ENCODE measurements around the gene SNRPF.
"Not testable (repeated sequence)": the region's sequence is repeated elsewhere in the genome, so short reads cannot be mapped to it uniquely, and the experiment has no call there.

The SNRPF gene

DNA sequence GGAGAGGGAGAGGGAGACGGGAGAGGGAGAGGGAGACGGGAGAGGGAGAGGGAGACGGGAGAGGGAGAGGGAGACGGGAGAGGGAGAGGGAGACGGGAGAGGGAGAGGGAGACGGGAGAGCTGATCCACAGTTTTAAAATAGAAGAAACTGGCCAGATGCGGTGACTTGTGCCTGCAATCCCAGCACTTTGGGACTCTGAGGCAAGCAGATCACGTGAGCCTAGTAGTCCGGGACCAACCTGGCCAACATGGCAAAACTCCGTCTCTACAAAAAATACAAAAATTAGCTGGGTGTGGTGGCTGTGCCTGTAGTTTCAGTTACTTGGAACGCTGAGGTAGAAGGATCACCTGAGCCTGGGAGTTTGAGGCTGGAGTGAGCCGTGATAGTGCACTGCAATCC is 16.3 kb upstream of the SNRPF start:
- H3K4me3 Mint-ChIP-seq, H3K9me3 Mint-ChIP-seq, DNase-seq, H3K27ac Mint-ChIP-seq, H3K4me1 Mint-ChIP-seq, CTCF ChIA-PET, H3K36me3 Mint-ChIP-seq: not testable (repeated sequence)
- peaks cover 38% of the 10 kb centered on the region for H3K27me3 Mint-ChIP-seq

DNA sequence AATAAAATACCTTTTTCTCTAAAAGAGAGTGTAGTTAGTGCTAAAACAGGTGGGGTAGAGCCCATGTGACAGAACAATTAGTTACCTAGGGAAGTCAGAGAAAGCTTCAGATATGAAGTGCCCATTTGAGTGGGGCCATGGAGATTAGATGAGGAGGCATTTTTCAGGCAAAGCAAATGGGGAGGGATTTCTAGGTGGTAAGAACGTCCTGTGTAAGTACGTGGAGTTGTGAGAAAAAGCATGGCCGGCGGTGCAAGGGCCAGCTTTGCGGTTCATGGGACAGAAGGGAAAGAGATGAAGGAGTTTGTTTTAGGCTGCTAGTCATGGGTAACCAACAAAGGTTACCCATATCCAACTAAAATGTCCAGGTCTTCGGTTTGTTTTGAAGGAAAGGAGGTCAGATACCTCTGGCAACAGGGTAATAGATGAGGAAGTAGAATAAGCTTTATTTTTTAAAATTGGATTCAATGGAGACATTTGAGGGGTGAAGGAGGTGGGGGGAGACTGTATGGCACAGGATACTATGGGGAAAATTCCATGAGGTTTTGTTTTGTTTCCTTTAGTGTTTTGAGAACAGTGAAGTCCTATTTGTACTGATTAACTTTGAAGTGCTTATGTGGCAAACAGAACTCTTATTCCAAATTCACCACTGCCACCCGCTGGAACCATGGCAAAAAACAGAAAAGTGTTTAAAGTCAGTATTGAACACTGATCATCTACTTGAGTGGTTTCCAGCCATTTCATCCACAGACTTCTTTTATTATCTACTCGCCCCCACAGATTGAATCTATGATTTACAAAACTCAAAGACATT is 10.0 kb upstream of the SNRPF start:
- H3K4me3 Mint-ChIP-seq: no peak overlapping the region
- CTCF ChIA-PET: no interaction called here
- DNase-seq: no peak

DNA sequence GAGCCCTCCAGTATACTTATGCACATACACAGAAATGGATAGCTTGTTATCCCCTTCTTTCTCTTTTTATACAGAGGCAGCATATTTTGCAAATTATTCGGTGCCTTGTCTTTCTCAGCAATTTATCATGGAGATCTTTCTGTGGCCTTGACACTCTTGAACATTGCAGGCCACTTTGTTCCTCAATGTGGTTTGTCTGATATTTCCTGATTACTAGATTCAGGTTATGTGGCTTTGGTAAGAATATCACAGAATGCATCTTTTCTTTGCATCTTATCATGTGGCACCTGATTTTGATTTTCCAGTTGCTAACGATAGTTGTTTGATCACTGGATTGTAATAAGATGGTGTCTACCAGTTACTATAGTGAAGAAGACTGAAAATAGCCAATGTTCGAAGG is 7.1 kb upstream of the SNRPF start:
- H3K27ac Mint-ChIP-seq: no peak overlapping the region
- no peaks in the 10 kb centered on the region for H3K9me3 Mint-ChIP-seq
- no peaks in the 10 kb centered on the region for H3K36me3 Mint-ChIP-seq
- H3K4me3 Mint-ChIP-seq: no peak overlapping the region
- H3K27me3 Mint-ChIP-seq: peaks cover 22% of the 10 kb centered on the region
- CTCF ChIA-PET: no interaction called here
- H3K4me1 Mint-ChIP-seq: peaks cover 11% of the 10 kb centered on the region
- DNase-seq: no peak

More for the DNA sequence above, 10.0 kb upstream of the SNRPF start:
- H3K4me1 Mint-ChIP-seq: peaks cover 4% of the 10 kb centered on the region
- no peaks in the 10 kb centered on the region for H3K36me3 Mint-ChIP-seq
- H3K9me3 Mint-ChIP-seq: no peaks in the 10 kb centered on the region
- no peak overlapping the region for H3K27ac Mint-ChIP-seq
- peaks cover 31% of the 10 kb centered on the region for H3K27me3 Mint-ChIP-seq

DNA sequence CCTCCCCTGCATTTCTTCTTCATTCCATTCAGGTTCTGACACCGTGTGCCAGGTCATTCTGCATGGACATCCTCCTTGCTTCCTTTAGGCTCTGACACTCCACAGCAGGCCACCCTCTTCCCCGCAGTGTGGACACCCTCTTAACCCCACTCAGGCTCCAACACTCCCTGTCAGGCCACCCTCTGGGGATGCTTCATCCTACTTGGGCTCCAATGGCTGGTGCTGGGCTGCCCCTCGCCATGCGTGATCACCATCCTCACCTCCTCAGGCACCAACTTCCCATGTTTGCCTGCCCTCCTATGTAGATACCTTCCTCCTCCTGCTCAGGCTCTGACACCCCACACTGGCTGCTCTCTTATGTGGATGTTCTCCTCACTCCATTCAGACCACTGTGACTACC is 6.6 kb upstream of the SNRPF start:
- Mint-ChIP-seq H3K4me1 (peaks cover 11% of the 10 kb centered on the region), H3K9me3 (no peaks in the 10 kb centered on the region), H3K27me3 (peaks cover 19% of the 10 kb centered on the region), H3K36me3 (no peaks in the 10 kb centered on the region), H3K27ac (no peak overlapping the region), H3K4me3 (no peak overlapping the region)
- no peak for DNase-seq
- CTCF ChIA-PET: no interaction called here

DNA sequence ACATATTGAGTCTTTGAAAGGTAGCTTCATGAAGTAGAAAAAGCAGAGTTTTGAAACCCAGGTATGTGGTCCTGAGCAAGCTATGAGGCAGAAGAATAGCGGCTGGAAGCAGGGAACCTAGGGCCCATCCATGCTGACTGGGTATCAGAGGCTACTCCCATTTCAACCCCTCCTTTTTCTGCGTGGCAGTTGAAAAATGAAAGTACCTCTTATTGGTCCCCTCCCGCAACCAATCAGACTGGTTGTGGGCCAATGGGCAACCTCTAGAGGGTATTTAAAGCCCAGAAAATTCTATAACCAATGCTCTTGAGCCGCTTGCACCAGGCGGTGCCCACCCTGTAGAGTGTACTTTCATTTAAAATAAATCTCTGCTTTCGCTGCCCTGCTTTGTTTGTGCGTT is 1.6 kb upstream of the SNRPF start:
- CTCF ChIA-PET: interaction anchor here (0.5 kb wide), 1 partner anchor 201 kb away, joined by 3 read pairs; no protein-coding TSS in a partner anchor
- no peak overlapping the region for H3K27ac Mint-ChIP-seq
- DNase-seq: no peak
- H3K9me3 Mint-ChIP-seq: no peaks in the 10 kb centered on the region
- no peak overlapping the region for H3K4me3 Mint-ChIP-seq
- peaks cover 19% of the 10 kb centered on the region for H3K4me1 Mint-ChIP-seq
- peaks cover 14% of the 10 kb centered on the region for H3K27me3 Mint-ChIP-seq
- peaks cover 13% of the 10 kb centered on the region for H3K36me3 Mint-ChIP-seq

DNA sequence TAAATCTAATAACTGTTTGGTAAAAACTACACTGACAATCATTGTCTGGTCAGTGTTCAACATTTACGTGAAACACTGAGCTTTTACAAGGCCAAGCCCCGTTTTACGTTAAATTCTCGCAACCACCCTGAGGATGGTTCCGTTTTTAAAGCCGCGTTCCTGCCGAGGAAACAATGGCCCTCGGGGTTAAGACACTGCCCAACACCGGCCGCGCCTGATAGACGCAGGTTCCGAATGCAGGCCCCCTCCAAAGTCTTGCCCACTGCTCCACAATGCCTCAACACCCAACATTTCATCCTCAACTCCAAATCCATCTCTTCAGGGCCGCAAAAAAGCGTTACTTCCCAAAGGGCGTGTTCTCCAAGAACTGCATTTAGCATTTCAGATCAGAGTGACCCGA is 953 bp upstream of the SNRPF start:
- DNase-seq: no peak
- no peak overlapping the region for H3K27ac Mint-ChIP-seq
- CTCF ChIA-PET: no interaction called here
- peaks cover 20% of the 10 kb centered on the region for H3K36me3 Mint-ChIP-seq
- H3K4me1 Mint-ChIP-seq: peaks cover 21% of the 10 kb centered on the region
- peaks cover 11% of the 10 kb centered on the region for H3K27me3 Mint-ChIP-seq
- no peaks in the 10 kb centered on the region for H3K9me3 Mint-ChIP-seq
- peak overlapping the region; percentile 22 for H3K4me3 Mint-ChIP-seq

DNA sequence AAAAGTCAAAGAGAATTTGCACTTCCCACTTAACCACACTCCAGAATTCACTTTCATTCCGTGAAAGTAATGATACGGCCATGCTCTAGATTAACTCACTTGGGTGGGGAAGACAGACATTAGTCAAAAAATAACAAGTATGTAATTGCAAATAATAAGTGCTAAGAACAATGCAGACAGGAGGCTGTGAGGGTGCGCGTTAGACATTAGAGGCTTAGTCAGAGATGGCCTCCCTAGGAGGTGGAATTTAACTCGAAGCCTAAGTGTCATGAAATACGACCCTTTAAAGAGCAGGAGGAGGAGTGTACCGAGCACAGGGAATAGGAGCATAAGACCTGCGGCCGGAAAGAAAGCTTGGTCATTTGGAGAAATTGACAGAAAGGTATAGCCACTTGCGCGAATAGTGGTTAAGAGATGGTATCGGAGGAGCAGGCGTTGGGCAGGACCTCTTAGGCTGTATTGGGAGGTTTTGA is 628 bp downstream of the SNRPF start:
- CTCF ChIA-PET: no interaction called here
- no peak overlapping the region for H3K4me3 Mint-ChIP-seq
- no peak overlapping the region for H3K27ac Mint-ChIP-seq
- peaks cover 11% of the 10 kb centered on the region for H3K27me3 Mint-ChIP-seq
- no peak for DNase-seq
- H3K4me1 Mint-ChIP-seq: peaks cover 26% of the 10 kb centered on the region
- no peaks in the 10 kb centered on the region for H3K9me3 Mint-ChIP-seq
- H3K36me3 Mint-ChIP-seq: peaks cover 31% of the 10 kb centered on the region

DNA sequence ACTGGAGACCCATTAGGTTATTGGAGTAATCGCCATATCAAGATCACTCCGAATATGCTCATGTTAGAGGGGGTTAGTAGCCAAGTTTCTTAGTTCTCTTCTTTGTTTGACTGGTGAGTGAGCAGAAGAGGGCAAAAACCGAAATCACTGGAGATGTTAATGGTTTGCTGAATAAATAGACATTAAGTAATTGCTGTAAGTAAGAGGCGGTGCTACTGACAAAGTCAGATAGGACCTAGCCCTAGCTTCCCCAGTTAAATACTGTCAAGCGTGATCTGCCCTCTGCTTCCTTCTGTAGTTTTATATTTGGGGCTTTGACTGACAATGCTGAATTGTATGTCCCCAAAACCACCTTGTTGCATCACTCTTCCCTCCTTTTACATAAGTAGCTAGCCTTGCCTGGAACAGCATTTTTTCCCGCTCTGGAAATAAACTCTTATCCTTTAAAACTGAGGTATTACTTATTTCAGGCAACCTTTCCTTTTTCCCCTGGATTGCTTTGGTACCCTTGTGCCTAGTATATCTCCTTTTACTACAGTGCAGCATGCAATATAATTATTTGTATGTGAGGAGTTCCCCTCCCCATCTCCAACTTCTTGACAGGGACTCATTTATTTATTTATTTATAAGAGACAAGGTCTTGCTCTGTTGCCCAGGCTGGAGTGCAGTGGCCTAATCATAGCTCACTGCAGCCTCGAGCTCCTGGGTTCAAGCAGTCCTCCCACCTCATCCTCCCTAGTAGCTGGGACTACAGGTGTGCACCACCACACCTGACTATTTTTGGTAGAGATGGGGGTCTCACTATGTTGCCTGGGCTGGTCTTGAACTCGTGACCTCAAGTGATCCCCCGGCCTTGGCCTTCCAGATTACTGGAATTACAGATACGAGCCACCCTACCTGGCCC is 1.4 kb downstream of the SNRPF start:
- no peak overlapping the region for H3K27ac Mint-ChIP-seq
- H3K27me3 Mint-ChIP-seq: peaks cover 11% of the 10 kb centered on the region

DNA sequence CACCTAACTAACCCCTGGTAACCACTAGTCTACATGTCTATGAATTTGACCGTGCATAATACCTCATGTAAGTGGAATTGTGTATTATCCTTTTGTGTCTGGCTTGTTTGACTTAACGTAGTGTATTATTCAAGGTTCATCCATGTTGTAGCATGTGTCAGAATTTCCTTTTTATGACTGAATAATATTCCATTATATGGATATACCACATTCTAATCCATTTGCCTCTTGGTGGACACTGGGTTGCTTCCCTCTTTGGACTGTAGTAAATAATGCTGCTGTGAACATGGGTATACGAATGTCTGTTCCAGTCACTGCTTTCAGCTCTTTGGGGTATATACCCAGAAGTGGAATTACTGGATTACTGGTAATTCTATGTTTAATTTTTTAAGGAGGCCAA is 3.3 kb downstream of the SNRPF start:
- no peak overlapping the region for H3K27ac Mint-ChIP-seq
- DNase-seq: no peak
- H3K4me1 Mint-ChIP-seq: peaks cover 21% of the 10 kb centered on the region
- peaks cover 5% of the 10 kb centered on the region for H3K27me3 Mint-ChIP-seq
- no peak overlapping the region for H3K4me3 Mint-ChIP-seq
- no peaks in the 10 kb centered on the region for H3K9me3 Mint-ChIP-seq
- H3K36me3 Mint-ChIP-seq: peaks cover 34% of the 10 kb centered on the region
- CTCF ChIA-PET: interaction anchor here (0.5 kb wide), 1 partner anchor 67 kb away, joined by 3 read pairs; no protein-coding TSS in a partner anchor

More for the DNA sequence above, 1.4 kb downstream of the SNRPF start:
- Mint-ChIP-seq H3K9me3 (no peaks in the 10 kb centered on the region), H3K36me3 (peaks cover 31% of the 10 kb centered on the region), H3K4me3 (no peak overlapping the region), H3K4me1 (peaks cover 21% of the 10 kb centered on the region)
- CTCF ChIA-PET: interaction anchor here (0.6 to 1.5 kb wide), 2 partner anchors 12 to 31 kb away, joined by 3 to 4 read pairs; no protein-coding TSS in a partner anchor
- DNase-seq: no peak

DNA sequence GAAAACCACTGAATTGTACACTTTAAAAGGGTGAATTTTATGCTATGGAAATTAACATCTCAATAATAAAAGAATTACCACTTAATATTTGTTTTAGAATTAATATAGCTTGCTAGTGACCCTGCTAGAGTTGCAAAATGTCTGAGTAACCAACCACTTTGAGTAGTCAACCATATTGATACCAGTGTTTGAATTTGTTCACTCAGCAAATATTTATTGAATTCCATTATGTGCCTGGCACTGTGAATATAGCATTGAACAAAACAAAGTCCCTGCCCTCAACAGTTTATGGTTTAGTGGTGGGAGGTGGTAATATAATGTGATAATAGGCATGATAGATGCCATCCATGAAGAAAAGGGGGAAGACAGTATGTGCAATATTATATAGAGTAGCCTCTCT is 4.6 kb downstream of the SNRPF start:
- H3K27me3 Mint-ChIP-seq: no peaks in the 10 kb centered on the region
- no peak for DNase-seq
- H3K4me1 Mint-ChIP-seq: peaks cover 18% of the 10 kb centered on the region
- no peaks in the 10 kb centered on the region for H3K9me3 Mint-ChIP-seq
- H3K27ac Mint-ChIP-seq: no peak overlapping the region
- H3K4me3 Mint-ChIP-seq: no peak overlapping the region
- CTCF ChIA-PET: no interaction called here
- peaks cover 41% of the 10 kb centered on the region for H3K36me3 Mint-ChIP-seq

DNA sequence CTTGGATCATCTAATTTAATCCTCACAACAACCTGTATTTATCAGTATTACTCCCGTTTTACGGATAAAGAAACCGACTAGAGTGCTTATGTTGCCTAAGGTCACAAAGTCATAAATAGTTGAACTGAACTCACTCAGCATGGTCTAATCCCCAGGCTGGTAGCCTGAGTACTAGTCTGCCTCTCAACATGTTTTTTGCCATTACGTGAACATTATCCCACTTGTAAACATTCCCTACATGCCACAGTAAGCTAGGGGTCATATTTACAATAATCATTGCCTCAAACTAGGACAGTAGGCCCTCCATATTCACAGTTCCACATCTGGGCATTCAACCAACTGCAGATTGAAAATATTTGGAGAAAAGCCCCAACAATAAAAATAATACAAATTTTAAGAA is 12.1 kb downstream of the SNRPF start:
- Mint-ChIP-seq H3K27me3 (no peaks in the 10 kb centered on the region), H3K27ac (no peak overlapping the region), H3K4me1 (peaks cover 3% of the 10 kb centered on the region), H3K36me3 (peaks cover 25% of the 10 kb centered on the region), H3K9me3 (no peaks in the 10 kb centered on the region), H3K4me3 (no peak overlapping the region)
- no peak for DNase-seq
- CTCF ChIA-PET: no interaction called here

DNA sequence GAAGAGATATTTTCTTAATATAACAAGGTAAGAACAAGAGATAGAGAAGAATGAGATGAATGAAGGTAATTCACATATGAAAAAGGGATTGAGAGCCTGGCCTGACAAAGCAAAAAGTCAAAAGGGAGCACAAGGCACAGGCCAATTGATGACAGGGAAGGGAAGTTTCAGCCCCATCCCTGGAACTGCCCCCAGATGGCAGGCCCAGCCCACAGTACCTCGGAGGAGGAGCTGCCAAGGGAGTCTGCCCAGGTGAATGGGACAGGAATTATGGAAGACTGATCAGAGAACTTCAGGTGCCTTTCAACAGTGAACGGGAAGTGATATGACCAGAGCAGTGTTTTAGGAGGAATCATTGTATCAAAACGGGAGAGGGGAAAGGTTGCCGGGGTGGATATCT is 15.7 kb downstream of the SNRPF start:
- Mint-ChIP-seq H3K4me3 (no peak overlapping the region), H3K27ac (no peak overlapping the region), H3K9me3 (no peaks in the 10 kb centered on the region), H3K27me3 (no peaks in the 10 kb centered on the region), H3K4me1 (no peaks in the 10 kb centered on the region), H3K36me3 (peaks cover 10% of the 10 kb centered on the region)
- CTCF ChIA-PET: no interaction called here
- no peak for DNase-seq

DNA sequence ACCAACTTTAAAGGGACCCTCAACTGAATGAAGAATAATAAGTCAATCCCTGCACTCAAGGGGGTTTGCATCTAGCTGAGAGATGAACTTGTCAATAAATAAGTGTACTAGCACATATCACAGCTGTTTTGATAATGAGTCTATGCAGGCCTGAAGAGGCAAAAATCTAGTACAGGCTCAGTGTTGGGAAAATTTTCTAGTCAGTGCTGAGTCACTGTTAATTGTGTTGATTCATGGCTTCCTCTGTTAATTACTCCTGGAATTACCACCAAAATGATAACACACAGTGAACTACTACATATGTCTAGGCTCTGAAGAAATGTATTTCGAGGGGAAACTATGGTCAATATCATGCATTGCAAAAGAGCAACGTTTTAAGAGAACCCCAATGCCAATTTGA is 18.9 kb downstream of the SNRPF start:
- Mint-ChIP-seq H3K36me3 (peaks cover 3% of the 10 kb centered on the region), H3K27me3 (no peaks in the 10 kb centered on the region), H3K27ac (no peak overlapping the region), H3K4me1 (no peaks in the 10 kb centered on the region), H3K9me3 (no peaks in the 10 kb centered on the region), H3K4me3 (no peak overlapping the region)
- CTCF ChIA-PET: interaction anchor here (1.6 kb wide), 1 partner anchor 121 kb away, joined by 3 read pairs; no protein-coding TSS in a partner anchor
- DNase-seq: no peak

DNA sequence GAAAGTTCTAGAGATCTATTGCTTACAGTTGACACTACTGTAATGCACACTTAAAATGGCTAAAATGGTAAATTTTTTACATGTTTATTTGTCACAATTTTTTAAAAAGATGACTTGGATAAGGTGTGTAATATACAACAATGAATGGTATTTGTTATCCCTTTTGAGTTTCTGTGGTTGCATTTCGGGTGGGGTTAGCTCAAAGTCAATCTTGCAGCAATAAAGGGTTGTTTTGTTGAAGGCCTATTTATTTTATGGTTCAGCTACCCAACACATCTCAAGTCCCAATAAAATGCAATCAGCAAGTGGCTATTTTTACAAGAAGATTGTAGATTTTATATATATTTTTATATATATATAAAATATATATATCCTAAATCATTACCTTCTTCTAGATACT is 22.1 kb downstream of the SNRPF start:
- Mint-ChIP-seq H3K27me3 (no peaks in the 10 kb centered on the region), H3K4me1 (no peaks in the 10 kb centered on the region), H3K27ac (no peak overlapping the region), H3K36me3 (no peaks in the 10 kb centered on the region), H3K4me3 (no peak overlapping the region), H3K9me3 (no peaks in the 10 kb centered on the region)
- CTCF ChIA-PET: no interaction called here
- no peak for DNase-seq

Data from activated naive CD4-positive, alpha-beta T cell treated with anti-CD3 and anti-CD28 coated beads, Interleukin-2, amount 10 ng/mL, durations not matched to agents 7 days and 5 days (primary cell).